LNCAP (cell line): ENCODE data around the gene CLIC5.

Experiments used
- CTCF ChIP-seq: fragments of 450-650 bp; IDR thresholded peaks from 2 replicates; pipeline ENCODE4 v1.5.1; 2017; ENCODE audit warnings: mild to moderate bottlenecking

The CLIC5 gene

GRCh38 chr6:45959534-45960145 lies 56.0 kb downstream of the CLIC5 start:
- TF ChIP-seq CTCF, result no peak

GRCh38 chr6:45956663-45957062 lies 59.0 kb downstream of the CLIC5 start:
- no peak for TF ChIP-seq CTCF

DNA sequence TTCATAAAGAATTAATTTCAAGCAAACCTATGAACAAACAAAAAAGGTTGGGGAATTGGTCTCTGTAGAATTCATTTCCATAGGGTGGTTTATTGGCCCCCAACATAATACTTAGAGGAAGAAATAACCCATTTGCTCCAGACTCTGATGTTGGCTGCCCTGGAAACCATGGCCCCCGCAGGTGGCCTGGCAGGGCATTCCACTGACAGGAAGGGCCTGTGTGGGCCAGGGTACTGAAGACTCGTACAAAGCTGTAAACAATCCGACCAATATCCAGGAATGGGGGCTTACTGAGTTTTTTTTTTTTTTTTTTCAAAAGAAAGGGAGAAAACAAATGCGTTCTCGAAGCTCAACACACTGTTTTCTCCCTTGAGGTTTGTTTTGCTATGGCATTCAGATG lies 59.5 kb downstream of the CLIC5 start:
- no peak for TF ChIP-seq CTCF

GRCh38 chr6:45955597-45955996 lies 60.1 kb downstream of the CLIC5 start:
- TF ChIP-seq CTCF, result no peak

DNA sequence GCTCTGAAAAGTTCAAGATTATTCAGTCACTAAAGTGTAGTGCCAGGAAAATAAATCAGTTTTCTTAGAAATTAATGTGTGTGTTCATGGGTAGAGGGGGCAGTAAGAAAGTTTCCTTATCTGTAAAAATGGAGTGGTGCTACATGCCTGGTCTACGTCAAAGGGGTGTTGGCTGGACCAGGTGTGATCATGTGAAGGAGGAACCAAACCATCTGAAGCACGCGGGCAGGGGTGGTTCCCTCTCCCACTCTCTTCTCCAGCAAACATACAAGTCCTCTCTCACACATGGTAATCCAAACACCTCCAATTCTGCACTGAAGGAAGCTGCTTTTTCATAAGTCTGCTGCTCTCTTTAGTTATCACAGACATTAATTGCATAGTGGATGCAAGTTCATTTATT lies 63.1 kb downstream of the CLIC5 start:
- no peak for TF ChIP-seq CTCF

GRCh38 chr6:45952168-45952529 lies 63.5 kb downstream of the CLIC5 start:
- no peak for TF ChIP-seq CTCF

- no peak for TF ChIP-seq CTCF
Observed at GRCh38 chr6:45951321-45952167, 64.1 kb downstream of the CLIC5 start.
